Measurements from ENCODE around the gene SHISAL2B.
"Not testable (repeated sequence)": the region's sequence is repeated elsewhere in the genome, so short reads cannot be mapped to it uniquely, and the experiment has no call there.

Gene SHISAL2B

GRCh38 chr5:64706074-64706473 is 15.8 kb downstream of the SHISAL2B start:
- not testable (repeated sequence) for DNase-seq

GRCh38 chr5:64707191-64707590 is 16.9 kb downstream of the SHISAL2B start:
- no peak for DNase-seq

DNA sequence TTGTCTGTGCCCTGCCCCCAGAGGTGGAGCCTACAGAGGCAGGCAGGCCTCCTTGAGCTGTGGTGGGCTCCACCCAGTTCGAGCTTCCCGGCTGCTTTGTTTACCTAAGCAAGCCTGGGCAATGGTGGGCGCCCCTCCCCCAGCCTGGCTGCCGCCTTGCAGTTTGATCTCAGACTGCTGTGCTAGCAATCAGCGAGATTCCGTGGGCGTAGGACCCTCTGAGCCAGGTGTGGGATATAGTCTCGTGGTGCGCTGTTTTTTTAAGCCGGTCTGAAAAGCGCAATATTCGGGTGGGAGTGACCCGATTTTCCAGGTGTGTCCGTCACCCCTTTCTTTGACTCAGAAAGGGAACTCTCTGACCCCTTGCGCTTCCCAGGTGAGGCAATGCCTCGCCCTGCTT is 24.2 kb downstream of the SHISAL2B start:
- not testable (repeated sequence) for DNase-seq

DNA sequence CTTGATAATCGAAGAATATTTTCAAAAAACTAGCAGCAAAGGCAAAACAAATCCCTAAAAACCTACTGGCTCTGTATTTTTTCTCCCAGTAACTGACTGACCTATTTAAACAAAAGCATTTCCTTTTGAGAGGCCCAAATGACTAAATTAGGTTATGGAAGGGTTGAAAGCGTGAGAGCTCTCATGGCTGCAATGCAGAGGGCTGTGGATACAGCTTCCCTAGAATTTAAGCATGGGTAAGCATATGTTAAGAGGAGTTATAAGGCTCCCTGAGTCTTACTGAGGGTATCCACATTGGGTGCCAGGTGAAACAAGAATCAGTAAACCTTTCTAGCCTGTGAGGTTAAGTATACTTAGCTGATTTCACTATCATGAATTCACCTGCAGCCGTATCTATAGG is 32.3 kb downstream of the SHISAL2B start:
- no peak for DNase-seq

- DNase-seq, result no peak
Measured at GRCh38 chr5:64727150-64727549, 36.8 kb downstream of the SHISAL2B start.

DNA sequence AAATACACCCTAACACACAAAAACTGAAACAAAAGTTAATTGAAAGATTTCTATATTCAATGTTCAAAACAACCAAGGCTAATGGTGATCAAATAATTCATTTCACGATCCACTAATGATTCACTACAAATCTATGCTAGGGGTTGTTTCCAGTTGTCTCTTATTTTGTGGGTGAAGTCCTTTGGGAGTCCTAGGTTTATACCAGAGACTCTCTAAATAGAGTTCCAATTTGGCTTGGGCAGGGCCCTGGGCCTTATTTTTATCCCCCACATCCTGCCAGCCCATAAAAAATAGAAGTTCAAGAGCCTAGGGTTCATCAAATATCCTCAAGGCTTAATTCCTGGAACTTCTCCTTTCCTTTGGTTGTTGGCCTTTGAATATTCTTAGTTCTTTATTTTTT is 52.1 kb downstream of the SHISAL2B start:
- DNase-seq, result no peak

- no peak for DNase-seq
Measured at GRCh38 chr5:64742821-64743220, 52.5 kb downstream of the SHISAL2B start.

- DNase-seq, result no peak
Measured at GRCh38 chr5:64744914-64745313, 54.6 kb downstream of the SHISAL2B start.

DNA sequence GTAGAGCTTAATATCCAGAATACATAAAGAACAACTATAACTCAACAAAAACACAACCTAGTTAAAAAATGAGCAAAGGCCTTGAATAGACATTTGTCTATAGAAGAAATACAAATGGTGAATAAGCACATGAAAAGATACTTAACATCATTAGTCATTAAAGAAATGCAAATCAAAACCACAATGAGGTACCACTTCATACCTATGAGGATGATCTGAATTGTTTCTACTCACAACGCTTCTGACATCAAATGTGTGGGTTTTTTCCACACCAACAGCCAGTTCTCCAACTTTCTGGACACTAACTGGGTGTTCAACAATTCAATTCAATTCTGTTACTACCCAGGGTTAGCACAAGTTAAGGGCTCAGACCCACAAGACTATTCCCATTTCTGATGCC is 56.1 kb downstream of the SHISAL2B start:
- DNase-seq, result no peak

GRCh38 chr5:64749385-64749784 is 59.1 kb downstream of the SHISAL2B start:
- no peak for DNase-seq

GRCh38 chr5:64754066-64754465 is 63.8 kb downstream of the SHISAL2B start:
- DNase-seq, result no peak

- no peak for DNase-seq
Measured at GRCh38 chr5:64758901-64759300, 68.6 kb downstream of the SHISAL2B start.

DNA sequence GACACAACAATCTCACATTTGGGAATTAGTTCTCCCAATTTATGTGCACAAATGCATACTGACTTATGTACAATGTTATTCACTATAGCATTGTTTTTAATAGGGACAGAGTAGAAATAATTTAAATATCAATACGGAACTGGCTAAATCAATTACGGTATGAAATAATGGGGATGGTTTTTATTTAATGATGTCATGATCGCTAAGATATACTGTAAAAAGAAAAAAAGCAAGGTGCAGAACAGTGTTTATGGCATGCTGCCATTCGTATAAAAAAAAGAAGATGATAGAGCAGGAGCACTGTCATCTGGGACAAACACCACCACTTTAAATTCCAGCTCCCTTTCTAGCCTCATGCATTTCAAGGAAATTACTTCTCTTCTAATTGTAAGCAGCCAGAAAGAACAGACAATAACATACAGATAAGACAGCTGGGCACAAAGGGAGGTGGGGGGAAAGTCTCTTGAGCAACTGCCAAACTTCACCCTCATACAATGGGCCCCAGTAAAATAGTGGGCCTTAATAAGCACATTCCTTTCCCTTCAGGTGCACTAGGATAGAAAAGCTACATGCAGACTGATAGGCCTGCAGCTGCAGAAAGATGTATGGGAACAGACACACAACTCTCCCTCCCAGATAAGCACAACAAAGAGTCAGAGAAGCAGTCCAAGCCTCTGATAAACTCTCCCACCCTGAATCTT is 69.8 kb downstream of the SHISAL2B start:
- DNase-seq, result no peak

GRCh38 chr5:64763948-64764503 is 73.7 kb downstream of the SHISAL2B start:
- DNase-seq, result no peak

DNA sequence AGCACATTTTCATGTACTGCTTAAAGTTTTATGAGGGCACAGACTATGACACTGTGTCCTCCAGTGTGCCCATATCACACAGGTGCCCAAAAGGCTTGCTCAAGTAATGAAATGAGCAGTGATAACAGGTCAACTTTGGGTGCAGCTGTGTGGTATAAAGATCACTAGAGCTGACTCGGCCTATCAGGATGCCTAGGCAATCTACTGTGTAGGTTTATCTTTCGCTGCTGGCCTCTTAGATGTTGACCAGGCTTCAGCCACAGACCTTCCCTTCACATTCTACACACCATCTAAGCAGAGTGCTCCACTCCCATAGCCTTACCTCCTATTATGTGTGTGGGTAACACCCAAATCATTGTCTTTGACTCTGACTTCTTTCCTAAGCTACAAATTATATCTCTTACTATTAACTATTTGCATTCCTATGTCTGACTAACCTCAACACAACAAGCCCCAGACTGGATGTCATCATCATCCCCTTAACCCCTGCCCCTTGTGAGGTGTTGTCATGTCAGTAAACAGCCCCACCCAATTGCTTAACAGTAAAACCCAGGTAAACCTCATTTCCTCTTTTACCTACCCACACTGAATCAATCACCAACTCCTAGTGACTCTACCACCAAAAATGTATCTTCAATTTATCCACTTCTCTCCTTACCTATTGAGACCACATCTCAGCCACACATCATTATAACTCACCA is 75.7 kb downstream of the SHISAL2B start:
- no peak for DNase-seq

DNA sequence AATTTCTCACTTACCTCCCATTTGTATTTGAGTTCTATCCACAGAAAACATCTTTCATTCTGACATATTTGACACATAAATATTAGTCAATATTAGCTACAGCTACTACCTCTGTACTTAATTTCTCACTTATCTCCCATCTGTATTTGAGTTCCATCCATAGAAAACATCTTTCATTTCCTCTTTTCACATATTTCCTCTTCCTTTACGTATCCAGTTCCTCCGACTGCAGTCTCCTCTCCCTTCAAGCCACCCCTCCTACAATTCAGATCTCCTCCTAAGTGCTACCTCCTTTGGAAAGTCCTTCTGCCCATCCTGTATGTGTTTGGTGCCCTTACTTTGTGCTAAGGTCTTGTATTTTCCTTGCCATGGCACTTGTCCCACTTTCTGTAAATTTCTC is 76.6 kb downstream of the SHISAL2B start:
- peak; percentile 7 to 54 for DNase-seq

Measured in inflammatory macrophage (primary cell).